Natural killer cell treated with Interleukin-12 subunit alpha and Interleukin-12 subunit beta and Interleukin-15 and Interleukin-18, amount 100 ng/mL, for 72 hours (primary cell): ENCODE data around the gene REXO2. TPM values are rescaled to one million over a fixed set of nuclear protein-coding genes. Genes with fewer than 3 reads are reported as not detected.

Source experiments
- ATAC-seq, 2 donors: fragments of 150-1000 bp; cut with Tn5 transposase in 1 of 2; sonication (Bioruptor Pico), chemical (Tn5 transposase) in 1 of 2; 2 replicates each; pipeline ENCODE4 v1.10.0; 2021
- DNase-seq: peaks from one replicate; pipeline ENCODE4 v3.0.0; 2022; ENCODE audit warnings: low spot score
- H3K27ac Mint-ChIP-seq, 2 donors: 1 replicate in 1 of 2; 2 replicates in 1 of 2; pipeline ENCODE4 v1.8.0; 2022; ENCODE audit warnings: mixed read lengths in 2 of 2, mild to moderate bottlenecking in 1 of 2, moderate library complexity in 1 of 2
- H3K27me3 Mint-ChIP-seq, 2 donors: 1 replicate in 1 of 2; 2 replicates in 1 of 2; pipeline ENCODE4 v1.8.0; 2022; ENCODE audit warnings: mixed read lengths in 2 of 2
- H3K36me3 Mint-ChIP-seq: one replicate; pipeline ENCODE4 v1.8.0; 2022; ENCODE audit warnings: mixed read lengths
- H3K4me1 Mint-ChIP-seq, 2 donors: 1 replicate in 1 of 2; 2 replicates in 1 of 2; pipeline ENCODE4 v1.8.0; 2022; ENCODE audit warnings: low read depth in 2 of 2, mixed read lengths in 2 of 2, mild to moderate bottlenecking in 1 of 2
- H3K4me3 Mint-ChIP-seq: one replicate; pipeline ENCODE4 v1.8.0; 2022; ENCODE audit warnings: mixed read lengths
- H3K9me3 Mint-ChIP-seq: 2 replicates; pipeline ENCODE4 v1.8.0; 2022; ENCODE audit warnings: mixed read lengths
- total RNA-seq, 2 donors: library from RNA; stranded (reverse); gene quantifications; one replicate each; pipeline ENCODE4 v1.2.3, GENCODE V29; 2022

The REXO2 gene
- total RNA-seq, 2 donors from 2014 or later = 43.8 to 49.6 TPM

DNA sequence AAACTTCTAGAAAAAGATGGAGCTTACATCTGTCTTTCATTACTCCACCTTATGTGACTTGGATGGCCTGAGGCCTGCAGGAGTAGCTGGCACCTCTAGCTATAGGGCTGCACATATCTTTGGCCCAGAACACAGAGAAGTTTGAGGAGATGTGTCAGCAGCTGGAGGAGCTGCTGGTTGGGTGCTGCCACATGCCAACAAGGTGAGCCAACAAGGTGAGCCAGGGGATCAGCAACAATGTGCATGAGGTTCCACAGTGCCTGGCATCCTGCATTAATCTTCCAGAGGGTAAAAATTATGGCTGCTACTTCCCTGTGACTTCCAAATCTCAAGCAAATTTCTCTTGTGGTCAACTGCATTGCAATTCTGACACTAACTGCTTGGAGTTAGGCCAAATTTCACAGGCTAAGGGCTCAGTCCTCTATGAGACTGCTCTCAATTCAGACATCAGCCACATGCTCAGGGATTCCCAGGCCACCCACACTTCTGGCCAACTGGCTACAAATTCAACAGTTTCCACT, 22.8 kb upstream of the REXO2 start:
- H3K4me3 Mint-ChIP-seq = no peak overlapping the region
- DNase-seq (no peak), ATAC-seq (no peak)
- H3K4me1 Mint-ChIP-seq = no peaks in the 10 kb centered on the region
- peaks cover 6% of the 10 kb centered on the region for H3K36me3 Mint-ChIP-seq
- H3K9me3 Mint-ChIP-seq = no peaks in the 10 kb centered on the region
- no peak overlapping the region for H3K27ac Mint-ChIP-seq
- no peaks in the 10 kb centered on the region for H3K27me3 Mint-ChIP-seq

DNA sequence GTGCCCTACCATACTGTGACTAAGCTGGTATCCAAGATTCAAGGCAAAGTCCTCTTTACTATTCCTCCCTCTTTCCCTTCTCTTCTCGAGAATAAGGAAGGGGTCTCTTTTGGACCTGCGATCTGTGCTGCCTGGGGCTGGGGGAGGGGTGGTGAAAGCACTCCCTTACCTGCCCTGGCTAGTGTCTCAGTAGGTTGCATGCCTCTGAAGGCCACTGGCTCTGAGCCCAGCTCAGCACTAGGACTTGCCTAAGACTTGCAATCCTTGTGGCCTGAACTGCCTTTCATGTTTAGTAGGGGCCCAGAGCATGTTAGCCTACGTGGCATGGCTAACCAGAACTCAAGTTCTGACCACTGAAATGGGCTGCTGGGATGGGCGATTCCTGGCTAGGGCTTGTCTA, 13.0 kb upstream of the REXO2 start:
- Mint-ChIP-seq H3K36me3 (peaks cover 11% of the 10 kb centered on the region), H3K9me3 (no peaks in the 10 kb centered on the region), H3K27me3 (no peaks in the 10 kb centered on the region), H3K27ac (no peak overlapping the region), H3K4me1 (no peaks in the 10 kb centered on the region), H3K4me3 (no peak overlapping the region)
- ATAC-seq = no peak
- DNase-seq = no peak

DNA sequence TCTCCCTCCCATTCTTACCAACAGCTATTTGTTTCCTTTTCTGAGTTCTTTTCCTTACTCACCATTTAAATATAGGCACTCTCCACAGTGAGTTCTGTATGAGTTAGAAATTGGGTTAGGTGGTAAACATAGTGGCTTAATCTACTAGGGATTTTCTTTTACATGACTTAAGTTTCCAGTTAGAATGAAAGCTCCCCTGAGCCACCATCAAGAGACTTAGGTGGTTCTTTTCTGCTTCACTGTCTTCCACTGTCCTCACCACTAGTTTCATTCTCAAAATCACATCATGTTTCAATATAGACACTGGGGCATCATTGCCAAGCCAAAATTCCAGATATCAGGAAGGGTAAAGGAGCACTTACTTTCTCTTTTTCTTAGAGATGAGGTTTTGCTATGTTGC, 9.0 kb upstream of the REXO2 start:
- no peak for DNase-seq
- H3K36me3 Mint-ChIP-seq = no peaks in the 10 kb centered on the region
- no peak overlapping the region for H3K27ac Mint-ChIP-seq
- H3K27me3 Mint-ChIP-seq = no peaks in the 10 kb centered on the region
- no peaks in the 10 kb centered on the region for H3K9me3 Mint-ChIP-seq
- ATAC-seq = no peak
- H3K4me3 Mint-ChIP-seq = no peak overlapping the region
- H3K4me1 Mint-ChIP-seq = no peaks in the 10 kb centered on the region

DNA sequence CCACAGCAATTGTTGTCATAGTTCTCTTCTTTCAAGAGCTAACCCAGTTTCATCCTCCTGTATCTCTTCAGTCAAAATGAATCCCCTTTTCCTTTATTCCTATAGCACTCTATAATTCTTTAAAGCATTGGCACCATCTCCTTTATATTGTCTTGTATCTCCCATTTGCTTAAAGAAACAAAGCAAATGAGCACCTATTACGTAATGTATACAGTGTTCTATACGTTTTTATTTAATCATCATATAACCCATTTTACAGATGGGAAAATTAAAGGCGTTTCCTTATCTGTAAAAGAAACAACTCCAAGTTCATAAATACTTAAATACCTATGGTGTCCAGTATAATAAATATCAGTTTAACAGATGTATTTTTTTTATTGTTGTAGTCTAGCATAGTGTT, 6.4 kb upstream of the REXO2 start:
- Mint-ChIP-seq H3K9me3 (no peaks in the 10 kb centered on the region), H3K36me3 (no peaks in the 10 kb centered on the region), H3K4me3 (no peak overlapping the region), H3K27ac (no peak overlapping the region), H3K4me1 (no peaks in the 10 kb centered on the region), H3K27me3 (no peaks in the 10 kb centered on the region)
- DNase-seq = no peak
- ATAC-seq = no peak

DNA sequence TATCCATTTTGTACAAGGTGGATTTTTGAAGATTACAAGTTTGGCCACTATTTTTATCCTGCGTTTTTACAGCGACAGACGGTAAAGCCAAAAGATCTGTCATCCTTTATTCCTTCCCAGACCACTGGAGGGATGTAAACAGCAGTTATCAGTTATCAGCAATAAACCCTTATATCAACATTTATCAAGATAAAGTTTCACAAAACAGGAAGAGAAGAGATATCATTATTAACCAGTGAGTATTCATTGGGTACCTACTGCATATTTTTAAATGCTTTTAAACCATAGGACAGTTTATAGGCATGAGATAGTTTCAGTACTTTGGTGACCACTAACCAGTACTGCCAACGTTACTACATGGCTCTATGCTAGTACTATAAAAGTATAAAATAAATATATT, 5.9 kb upstream of the REXO2 start:
- no peaks in the 10 kb centered on the region for H3K4me1 Mint-ChIP-seq
- ATAC-seq (no peak), DNase-seq (no peak)
- no peaks in the 10 kb centered on the region for H3K36me3 Mint-ChIP-seq
- H3K27me3 Mint-ChIP-seq = no peaks in the 10 kb centered on the region
- no peaks in the 10 kb centered on the region for H3K9me3 Mint-ChIP-seq
- H3K27ac Mint-ChIP-seq = no peak overlapping the region
- no peak overlapping the region for H3K4me3 Mint-ChIP-seq

DNA sequence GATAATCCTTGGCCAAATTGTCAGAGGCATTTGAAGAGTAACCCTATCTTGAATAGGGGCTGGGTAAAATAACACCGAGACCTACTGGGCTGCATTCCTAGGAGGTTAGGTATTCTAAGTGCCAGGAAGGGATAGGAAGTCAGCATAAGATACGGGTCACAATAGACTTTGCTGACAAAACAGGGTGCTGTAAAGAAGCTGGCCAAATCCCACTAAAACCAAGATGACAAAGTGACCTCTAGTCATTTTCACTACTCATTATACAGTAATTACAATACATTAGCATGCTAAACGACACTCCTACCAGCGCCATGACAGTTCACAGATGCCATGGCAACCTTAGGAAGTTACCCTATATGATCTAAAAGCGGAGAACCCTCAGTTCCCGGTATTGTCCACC, 964 bp upstream of the REXO2 start:
- no peak overlapping the region for H3K4me3 Mint-ChIP-seq
- H3K9me3 Mint-ChIP-seq = no peaks in the 10 kb centered on the region
- no peak for DNase-seq
- ATAC-seq = no peak
- no peaks in the 10 kb centered on the region for H3K27me3 Mint-ChIP-seq
- H3K36me3 Mint-ChIP-seq = no peaks in the 10 kb centered on the region
- H3K4me1 Mint-ChIP-seq = peaks cover 17 to 24% of the 10 kb centered on the region in 2 donors
- peak overlapping the region in 1 of 2 donors; percentile 79 for H3K27ac Mint-ChIP-seq

DNA sequence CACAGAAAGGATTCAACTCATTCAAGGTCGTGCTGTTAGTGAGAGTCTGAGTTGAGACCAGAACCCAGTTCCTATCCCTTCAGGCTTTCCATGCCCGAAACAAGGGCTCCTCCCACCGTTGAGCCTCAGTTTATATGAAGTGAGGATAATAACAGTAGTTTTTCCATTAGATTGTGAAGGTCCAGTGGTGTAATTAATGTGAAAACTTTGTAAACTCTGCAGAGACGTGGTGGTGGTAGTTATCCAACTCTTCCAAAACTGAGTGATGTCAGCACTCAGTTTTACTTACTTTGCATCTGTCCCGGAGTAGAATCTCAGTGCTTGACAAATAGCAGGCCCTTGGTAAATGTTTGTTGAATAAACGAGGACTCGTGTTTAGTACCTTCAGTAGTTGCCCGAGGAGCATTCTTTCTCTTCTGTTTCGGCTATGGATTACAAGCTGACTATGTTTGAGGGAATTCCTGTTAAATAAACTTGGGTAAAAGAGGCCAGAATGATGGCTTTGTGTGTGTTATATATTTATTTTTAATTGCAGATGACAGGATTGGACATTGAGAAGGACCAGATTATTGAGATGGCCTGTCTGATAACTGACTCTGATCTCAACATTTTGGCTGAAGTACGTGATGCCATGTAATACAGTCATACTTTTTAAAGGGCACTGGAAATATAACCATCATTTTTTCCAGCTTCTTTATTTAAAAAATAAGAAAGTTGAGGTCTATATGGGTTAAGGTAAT, 1.0 kb downstream of the REXO2 start:
- Mint-ChIP-seq H3K27ac (peak overlapping the region; percentile 79 to 95), H3K4me3 (peak overlapping the region; percentile 93), H3K27me3 (no peaks in the 10 kb centered on the region), H3K4me1 (peaks cover 17 to 24% of the 10 kb centered on the region in 2 donors), H3K36me3 (no peaks in the 10 kb centered on the region), H3K9me3 (no peaks in the 10 kb centered on the region)
- ATAC-seq = no peak
- DNase-seq = no peak

DNA sequence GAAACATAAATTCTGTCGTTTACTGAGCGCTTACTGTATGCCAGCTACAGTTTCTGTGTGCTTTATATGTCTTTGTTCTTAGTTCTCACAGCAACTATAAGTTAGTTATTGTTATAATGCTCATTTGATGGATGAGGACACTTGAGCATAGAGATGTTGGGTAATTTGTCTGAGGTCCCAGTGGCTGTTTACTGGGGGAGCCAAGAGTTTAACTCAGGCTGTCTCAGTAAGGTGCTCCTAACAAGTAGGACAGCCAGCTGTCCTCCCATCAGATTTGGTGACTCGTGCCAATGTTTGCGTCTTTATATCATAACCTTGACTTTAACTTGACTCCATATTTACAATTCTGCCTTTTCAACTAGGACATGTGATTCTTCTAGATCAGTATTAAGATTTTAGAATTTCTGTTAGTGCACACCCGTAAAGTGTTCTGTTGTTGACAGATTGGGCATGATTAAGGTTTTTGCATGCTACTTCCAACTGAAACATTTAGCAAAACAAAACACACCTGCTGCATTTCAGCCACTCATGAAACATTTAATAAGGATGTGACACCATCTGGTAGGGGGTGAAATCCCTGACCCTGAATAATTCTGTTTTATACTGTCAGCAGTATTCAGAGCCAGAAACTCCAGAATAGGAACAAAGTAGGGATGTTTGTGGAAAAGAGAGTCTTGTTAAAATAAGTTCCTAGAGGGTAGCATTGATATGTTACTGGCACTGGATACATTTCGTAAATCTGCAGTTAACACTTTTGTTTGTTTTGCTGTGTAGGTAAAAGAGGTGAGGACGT, 1.9 kb downstream of the REXO2 start:
- no peak for DNase-seq
- Mint-ChIP-seq H3K36me3 (peaks cover 1% of the 10 kb centered on the region), H3K27ac (no peak overlapping the region), H3K4me3 (no peak overlapping the region), H3K9me3 (no peaks in the 10 kb centered on the region), H3K27me3 (no peaks in the 10 kb centered on the region), H3K4me1 (peaks cover 17 to 24% of the 10 kb centered on the region in 2 donors)
- no peak for ATAC-seq

DNA sequence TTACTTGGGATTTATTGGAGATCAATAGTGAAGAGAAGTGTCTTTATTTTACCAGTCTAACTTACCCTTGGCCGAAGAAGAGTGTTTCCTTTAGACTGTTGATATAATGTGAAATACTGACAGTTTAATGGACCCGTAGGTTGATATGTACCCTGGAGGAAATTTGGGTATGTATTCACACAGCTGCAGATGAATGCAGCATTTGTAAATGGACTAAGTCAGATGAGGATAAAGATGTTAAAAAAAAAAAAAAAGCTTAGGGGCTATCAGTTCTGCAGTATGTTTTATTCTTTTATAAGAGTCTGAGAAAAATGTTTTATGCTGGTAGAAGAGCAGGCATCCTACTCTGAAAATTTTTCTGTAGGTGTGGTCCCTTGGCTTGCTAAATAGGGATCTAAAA, 2.7 kb downstream of the REXO2 start:
- no peak for DNase-seq
- Mint-ChIP-seq H3K27me3 (no peaks in the 10 kb centered on the region), H3K36me3 (peaks cover 7% of the 10 kb centered on the region), H3K9me3 (no peaks in the 10 kb centered on the region), H3K4me3 (no peak overlapping the region), H3K4me1 (peaks cover 22 to 24% of the 10 kb centered on the region in 2 donors), H3K27ac (no peak overlapping the region)
- ATAC-seq = no peak

DNA sequence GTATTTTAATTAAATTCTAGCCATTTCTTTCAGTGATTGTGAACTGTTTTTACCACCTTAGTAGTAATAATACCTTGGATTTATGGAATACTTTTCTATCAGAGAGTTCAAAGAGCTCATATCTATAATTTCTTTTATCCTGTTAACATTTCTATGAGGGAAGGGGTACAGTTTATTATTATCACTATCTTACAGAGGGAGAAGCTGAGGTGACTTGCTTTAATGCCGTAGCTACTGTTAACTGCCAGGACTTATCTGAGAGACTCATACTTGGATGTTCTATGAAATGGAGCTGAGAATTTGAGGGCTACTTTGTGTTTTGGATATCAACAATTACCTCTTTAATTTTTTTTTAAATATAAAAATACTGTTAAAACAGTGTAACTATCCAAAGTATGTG, 3.3 kb downstream of the REXO2 start:
- H3K27me3 Mint-ChIP-seq = no peaks in the 10 kb centered on the region
- H3K36me3 Mint-ChIP-seq = peaks cover 7% of the 10 kb centered on the region
- peaks cover 24 to 25% of the 10 kb centered on the region in 2 donors for H3K4me1 Mint-ChIP-seq
- DNase-seq (no peak), ATAC-seq (no peak)
- no peak overlapping the region for H3K27ac Mint-ChIP-seq
- no peaks in the 10 kb centered on the region for H3K9me3 Mint-ChIP-seq
- no peak overlapping the region for H3K4me3 Mint-ChIP-seq

DNA sequence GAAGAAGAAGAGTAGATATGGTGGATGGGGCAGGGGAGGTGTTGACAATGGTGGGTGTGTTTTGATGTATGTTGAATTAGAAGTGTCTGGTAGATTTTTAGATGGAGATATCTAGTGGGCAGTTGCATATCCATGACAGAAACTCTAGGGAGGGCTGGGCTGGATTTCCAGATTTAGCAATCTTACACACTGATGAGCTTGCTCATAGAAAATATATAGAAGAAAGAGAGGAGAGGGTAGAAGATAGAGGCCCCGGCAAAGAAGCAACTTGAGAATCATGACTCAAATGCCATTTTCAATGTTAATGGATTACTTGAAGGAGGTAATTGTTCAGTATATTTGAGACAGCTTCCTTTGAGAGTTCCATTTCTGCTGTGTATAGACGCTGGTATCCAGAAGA, 8.2 kb downstream of the REXO2 start:
- H3K27ac Mint-ChIP-seq = no peak overlapping the region
- no peak for ATAC-seq
- no peak overlapping the region for H3K4me3 Mint-ChIP-seq
- peaks cover 12% of the 10 kb centered on the region for H3K36me3 Mint-ChIP-seq
- H3K9me3 Mint-ChIP-seq = no peaks in the 10 kb centered on the region
- DNase-seq = no peak
- peaks cover 0 to 8% of the 10 kb centered on the region in 2 donors for H3K4me1 Mint-ChIP-seq
- no peaks in the 10 kb centered on the region for H3K27me3 Mint-ChIP-seq

DNA sequence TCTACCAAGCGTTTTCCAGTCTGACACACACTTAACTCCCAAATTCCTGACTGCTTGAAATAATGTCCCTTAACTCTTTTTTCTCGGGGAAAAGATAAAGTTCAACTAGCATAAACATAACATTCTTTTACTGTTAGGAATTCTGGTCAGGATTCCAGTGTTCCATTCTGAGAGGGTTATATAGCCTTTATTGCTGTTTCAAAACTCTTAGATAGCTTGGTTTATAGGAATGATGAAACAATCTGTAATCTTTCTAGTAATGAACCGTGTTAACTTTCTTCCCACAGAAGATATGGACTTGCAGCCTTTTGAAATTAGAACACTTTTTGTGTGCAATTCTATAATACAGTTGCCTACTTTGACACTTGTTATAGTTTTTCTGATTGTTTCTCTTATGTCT, 8.6 kb downstream of the REXO2 start:
- Mint-ChIP-seq H3K27ac (no peak overlapping the region), H3K4me3 (no peak overlapping the region), H3K4me1 (peaks cover 0 to 8% of the 10 kb centered on the region in 2 donors), H3K9me3 (no peaks in the 10 kb centered on the region), H3K27me3 (no peaks in the 10 kb centered on the region), H3K36me3 (peaks cover 12% of the 10 kb centered on the region)
- ATAC-seq (no peak), DNase-seq (no peak)

DNA sequence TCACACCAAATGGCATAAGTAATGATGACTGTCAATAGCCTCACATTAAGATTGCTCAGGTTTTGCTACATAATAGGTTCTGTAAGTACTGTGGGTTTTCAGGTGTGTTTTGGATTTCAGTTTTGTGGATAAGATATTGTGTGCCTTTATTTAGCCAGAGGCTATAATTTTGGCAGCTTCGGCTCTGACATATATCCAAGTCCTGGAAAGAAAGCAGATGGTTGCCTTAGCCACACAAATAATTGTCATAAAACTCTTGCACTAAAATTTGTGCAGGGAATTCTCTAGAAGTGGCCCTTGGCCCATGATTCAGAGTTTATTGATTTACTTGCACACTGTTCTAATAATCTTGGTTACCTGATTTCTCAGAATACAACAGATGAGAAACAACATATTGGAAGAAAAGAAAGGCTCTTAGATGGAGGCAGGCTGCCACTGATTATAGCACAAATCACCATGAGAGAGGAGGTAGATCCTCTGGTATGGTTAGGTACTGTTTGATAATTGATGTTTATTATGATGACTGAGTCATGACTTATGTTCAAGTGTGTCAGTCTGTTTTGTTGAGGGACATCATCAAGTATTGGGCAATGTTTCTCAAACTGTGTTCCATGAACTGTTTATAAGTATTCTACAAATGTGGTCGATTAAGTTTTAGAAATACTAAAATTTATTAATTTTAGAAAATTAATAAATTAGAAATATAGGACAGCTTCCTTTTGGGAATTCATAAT, 9.6 kb downstream of the REXO2 start:
- Mint-ChIP-seq H3K27ac (no peak overlapping the region), H3K27me3 (no peaks in the 10 kb centered on the region), H3K36me3 (peaks cover 12% of the 10 kb centered on the region), H3K4me3 (no peak overlapping the region), H3K4me1 (peaks cover 0 to 8% of the 10 kb centered on the region in 2 donors), H3K9me3 (no peaks in the 10 kb centered on the region)
- ATAC-seq (no peak), DNase-seq (no peak)

DNA sequence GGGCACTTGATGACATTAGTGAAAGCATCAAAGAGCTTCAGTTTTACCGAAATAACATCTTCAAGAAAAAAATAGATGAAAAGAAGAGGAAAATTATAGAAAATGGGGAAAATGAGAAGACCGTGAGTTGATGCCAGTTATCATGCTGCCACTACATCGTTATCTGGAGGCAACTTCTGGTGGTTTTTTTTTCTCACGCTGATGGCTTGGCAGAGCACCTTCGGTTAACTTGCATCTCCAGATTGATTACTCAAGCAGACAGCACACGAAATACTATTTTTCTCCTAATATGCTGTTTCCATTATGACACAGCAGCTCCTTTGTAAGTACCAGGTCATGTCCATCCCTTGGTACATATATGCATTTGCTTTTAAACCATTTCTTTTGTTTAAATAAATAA, 10.6 kb downstream of the REXO2 start:
- DNase-seq (no peak), ATAC-seq (no peak)
- H3K36me3 Mint-ChIP-seq = peaks cover 12% of the 10 kb centered on the region
- H3K4me3 Mint-ChIP-seq = no peak overlapping the region
- no peak overlapping the region for H3K27ac Mint-ChIP-seq
- no peaks in the 10 kb centered on the region for H3K9me3 Mint-ChIP-seq
- H3K27me3 Mint-ChIP-seq = no peaks in the 10 kb centered on the region
- peaks cover 0 to 8% of the 10 kb centered on the region in 2 donors for H3K4me1 Mint-ChIP-seq
